Mesothelial cell of epicardium (in vitro differentiated cells): Measurements from ENCODE around the gene HDAC7. TPM values are rescaled to one million over a fixed set of nuclear protein-coding genes. Genes with fewer than 3 reads are reported as not detected.

Experiments used
- DNase-seq, 2 experiments: peaks; one replicate each; pipeline ENCODE4 v3.0.0; 2021; ENCODE audit warnings: low spot score in 2 of 2; ENCODE audit not compliant: unreplicated experiment in 2 of 2
- H3K27ac Mint-ChIP-seq: 2 replicates; pipeline ENCODE4 v1.8.0; 2021; ENCODE audit warnings: mixed read lengths
- H3K27me3 Mint-ChIP-seq: 2 replicates; pipeline ENCODE4 v1.8.0; 2021; ENCODE audit warnings: low read depth, mixed read lengths
- H3K36me3 Mint-ChIP-seq: 2 replicates; pipeline ENCODE4 v1.8.0; 2021; ENCODE audit warnings: mixed read lengths
- H3K4me1 Mint-ChIP-seq: 2 replicates; pipeline ENCODE4 v1.8.0; 2021; ENCODE audit warnings: mixed read lengths
- H3K4me3 Mint-ChIP-seq: 2 replicates; pipeline ENCODE4 v1.8.0; 2021; ENCODE audit warnings: mild to moderate bottlenecking, moderate library complexity, mixed read lengths
- H3K9me3 Mint-ChIP-seq: 2 replicates; pipeline ENCODE4 v1.8.0; 2021; ENCODE audit warnings: mixed read lengths
- CTCF ChIP-seq: fragments of 200-600 bp; sonication (generic); IDR thresholded peaks from one replicate; pipeline ENCODE4 v1.5.0; 2021; ENCODE audit warnings: antibody characterized with exemption; ENCODE audit not compliant: unreplicated experiment
- total RNA-seq: library from RNA; stranded (reverse); gene quantifications from 3 replicates; pipeline ENCODE4 v1.2.1, GENCODE V29; 2021

The HDAC7 gene
- 113 to 132 TPM (median 123 TPM) in 3 replicates for total RNA-seq

GRCh38 chr12:47819896-47820630, at the start of gene HDAC7:
Gene HDAC7, minus strand, starts transcription at chr12:47819903. Its CDS starts 118 bp downstream, at chr12:47819785.
- Mint-ChIP-seq H3K27ac (peak within 1 kb of the TSS; percentile 99), H3K4me1 (peaks cover 60% of the 10 kb centered on the region), H3K36me3 (no peaks in the 10 kb centered on the region), H3K4me3 (peak within 1 kb of the TSS; percentile 90), H3K9me3 (no peaks in the 10 kb centered on the region), H3K27me3 (no peaks in the 10 kb centered on the region)
- DNase-seq = peak; percentile 57 to 66
- no peak for TF ChIP-seq CTCF

GRCh38 chr12:47868552-47869031, 48.9 kb upstream of the HDAC7 start:
- no peak for DNase-seq
- no peaks in the 10 kb centered on the region for H3K36me3 Mint-ChIP-seq
- H3K4me1 Mint-ChIP-seq = no peaks in the 10 kb centered on the region
- H3K27me3 Mint-ChIP-seq = no peaks in the 10 kb centered on the region
- no peak overlapping the region for H3K27ac Mint-ChIP-seq
- H3K9me3 Mint-ChIP-seq = no peaks in the 10 kb centered on the region
- TF ChIP-seq CTCF = no peak
- no peak overlapping the region for H3K4me3 Mint-ChIP-seq

GRCh38 chr12:47868041-47868440, 48.3 kb upstream of the HDAC7 start:
- H3K27me3 Mint-ChIP-seq = no peaks in the 10 kb centered on the region
- DNase-seq = no peak
- H3K4me3 Mint-ChIP-seq = no peak overlapping the region
- no peak for TF ChIP-seq CTCF
- no peak overlapping the region for H3K27ac Mint-ChIP-seq
- H3K4me1 Mint-ChIP-seq = no peaks in the 10 kb centered on the region
- no peaks in the 10 kb centered on the region for H3K36me3 Mint-ChIP-seq
- no peaks in the 10 kb centered on the region for H3K9me3 Mint-ChIP-seq

GRCh38 chr12:47867495-47867941, 47.8 kb upstream of the HDAC7 start:
- Mint-ChIP-seq H3K36me3 (no peaks in the 10 kb centered on the region), H3K9me3 (no peaks in the 10 kb centered on the region), H3K4me1 (no peaks in the 10 kb centered on the region), H3K27me3 (no peaks in the 10 kb centered on the region), H3K4me3 (no peak overlapping the region), H3K27ac (no peak overlapping the region)
- no peak for TF ChIP-seq CTCF
- no peak for DNase-seq

GRCh38 chr12:47864646-47865235, 45.0 kb upstream of the HDAC7 start:
- Mint-ChIP-seq H3K27ac (no peak overlapping the region), H3K9me3 (no peaks in the 10 kb centered on the region), H3K4me1 (no peaks in the 10 kb centered on the region), H3K36me3 (no peaks in the 10 kb centered on the region), H3K27me3 (no peaks in the 10 kb centered on the region), H3K4me3 (no peak overlapping the region)
- DNase-seq = no peak
- no peak for TF ChIP-seq CTCF
